C4-2B (cell line): ENCODE results near the gene HSF5.

Experiments used
- ZFX ChIP-seq: fragments of 450-650 bp; IDR thresholded peaks from 2 replicates; pipeline ENCODE4 v1.6.1; 2017
- TF ChIP-seq, protein P1 (sequence below): fragments of 450-650 bp; conservative IDR thresholded peaks from 2 replicates; pipeline ENCODE4 v1.5.1; 2017; ENCODE audit warnings: mild to moderate bottlenecking

DNA sequence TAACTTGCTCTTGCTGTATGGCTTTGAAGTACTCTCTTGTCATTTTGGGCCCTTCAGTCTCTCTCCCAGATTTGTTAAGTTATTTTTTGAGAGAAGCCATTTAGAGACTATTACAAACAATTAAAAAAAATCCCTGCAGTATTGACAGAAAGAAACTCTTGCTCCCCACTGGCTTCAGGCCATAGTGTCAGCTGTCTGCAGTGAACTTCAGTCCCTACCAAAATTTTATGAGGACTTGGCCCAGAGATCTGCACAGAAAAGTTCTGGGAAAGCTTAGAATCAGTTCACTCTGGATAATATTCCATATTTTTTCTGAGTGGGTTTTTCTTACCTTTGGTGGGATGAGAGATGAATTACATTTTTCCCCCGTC is 105.4 kb downstream of the HSF5 start:
- TF ChIP-seq, protein P1, sequence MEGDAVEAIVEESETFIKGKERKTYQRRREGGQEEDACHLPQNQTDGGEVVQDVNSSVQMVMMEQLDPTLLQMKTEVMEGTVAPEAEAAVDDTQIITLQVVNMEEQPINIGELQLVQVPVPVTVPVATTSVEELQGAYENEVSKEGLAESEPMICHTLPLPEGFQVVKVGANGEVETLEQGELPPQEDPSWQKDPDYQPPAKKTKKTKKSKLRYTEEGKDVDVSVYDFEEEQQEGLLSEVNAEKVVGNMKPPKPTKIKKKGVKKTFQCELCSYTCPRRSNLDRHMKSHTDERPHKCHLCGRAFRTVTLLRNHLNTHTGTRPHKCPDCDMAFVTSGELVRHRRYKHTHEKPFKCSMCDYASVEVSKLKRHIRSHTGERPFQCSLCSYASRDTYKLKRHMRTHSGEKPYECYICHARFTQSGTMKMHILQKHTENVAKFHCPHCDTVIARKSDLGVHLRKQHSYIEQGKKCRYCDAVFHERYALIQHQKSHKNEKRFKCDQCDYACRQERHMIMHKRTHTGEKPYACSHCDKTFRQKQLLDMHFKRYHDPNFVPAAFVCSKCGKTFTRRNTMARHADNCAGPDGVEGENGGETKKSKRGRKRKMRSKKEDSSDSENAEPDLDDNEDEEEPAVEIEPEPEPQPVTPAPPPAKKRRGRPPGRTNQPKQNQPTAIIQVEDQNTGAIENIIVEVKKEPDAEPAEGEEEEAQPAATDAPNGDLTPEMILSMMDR: no peak
- no peak for TF ChIP-seq ZFX
